Left lung (tissue), 10 donors: ENCODE measurements around the gene SLC6A3. TPM values are rescaled to one million over a fixed set of nuclear protein-coding genes. Genes with fewer than 3 reads are reported as not detected.
A peak's percentile ranks its signal among the peaks of the same experiment; 100 is the strongest.

Experiments used
- ATAC-seq: fragments of 200-7000 bp; cut with Tn5 transposase; one replicate; pipeline ENCODE4 v1.9.1; 2020; ENCODE audit warnings: moderate library complexity
- DNase-seq, 4 donors: peaks; one replicate each; pipeline ENCODE4 v3.0.0-alpha.2; 2013 to 2020
- H3K27ac ChIP-seq, 2 donors: fragments of 200-600 bp; sonication (generic) in 1 of 2; one replicate each; pipeline versions ENCODE4 v1.5.0 to v1.8.0; 2020 to 2021
- H3K27me3 ChIP-seq, 2 donors: fragments of 200-600 bp; sonication (generic) in 1 of 2; one replicate each; pipeline versions ENCODE4 v1.5.0 to v1.8.0; 2020 to 2021
- H3K36me3 ChIP-seq, 2 donors: fragments of 200-600 bp; sonication (generic) in 1 of 2; one replicate each; pipeline versions ENCODE4 v1.5.0 to v1.8.0; 2020 to 2021
- H3K4me1 ChIP-seq, 2 donors: fragments of 200-600 bp; one replicate each; pipeline ENCODE4 v1.8.0; 2021
- H3K4me3 ChIP-seq, 2 donors: fragments of 200-600 bp; sonication (generic) in 1 of 2; one replicate each; pipeline versions ENCODE4 v1.5.0 to v1.8.0; 2020 to 2021; ENCODE audit warnings: mild to moderate bottlenecking in 1 of 2
- H3K9me3 ChIP-seq, 2 donors: fragments of 200-600 bp; sonication (generic) in 1 of 2; one replicate each; pipeline versions ENCODE4 v1.5.0 to v1.8.0; 2020 to 2021
- intact Hi-C, 2 donors: fragments of 100-400 bp; cut with DNase I; formaldehyde crosslinking; loops; one replicate each; pipeline versions ENCODE4 v1.11.2 to v1.14.2; 2022
- polyA plus RNA-seq, 6 donors: library from polyadenylated mRNA; unstranded; fragments of 120-200 nt; gene quantifications; one replicate each; pipeline ENCODE4 v1.2.1, GENCODE V29; 2013; ENCODE audit not compliant: insufficient read length in 6 of 6
- total RNA-seq, 2 donors: library from RNA; stranded (reverse); fragmentation: NEBNext Ultra II Directional; extraction: Animal tissue kit (Norgen Biotek cat#: 25700); gene quantifications; one replicate each; pipeline ENCODE4 v1.2.1, GENCODE V29; 2021
- TF ChIP-seq, protein P1 (sequence below), 2 donors: fragments of 200-600 bp; sonication (generic) in 1 of 2; IDR thresholded peaks; one replicate each; pipeline versions ENCODE4 v1.5.0 to v1.8.0; 2021; ENCODE audit warnings: antibody characterized with exemption in 2 of 2
- donor health status: DM: no; HTN: yes; CAD: no.
- donor health status: DM: no; HTN: no; CAD: no.

The SLC6A3 gene
- total and polyA plus RNA-seq, 8 donors: 0.10 to 4.5 (median 2.8) TPM

DNA sequence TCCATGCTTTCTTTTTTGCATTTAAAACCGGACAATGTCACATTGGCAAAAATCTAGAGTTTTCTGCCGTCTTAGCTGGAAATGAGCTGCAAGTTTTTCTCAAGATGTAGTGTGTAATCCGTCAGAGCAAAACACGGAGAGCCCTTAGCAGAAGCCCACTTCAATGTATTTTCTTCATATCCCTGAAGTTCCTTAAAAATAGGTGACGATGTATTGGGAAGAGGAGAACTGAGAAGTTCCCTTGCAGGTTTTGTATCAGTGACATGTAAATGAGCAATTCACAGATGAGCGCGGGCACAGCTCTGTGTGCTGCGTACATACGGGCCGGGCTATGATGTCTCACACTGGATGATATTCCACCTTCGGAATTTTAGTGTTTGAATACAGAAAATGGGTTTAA lies 85.5 kb downstream of the SLC6A3 start:
- H3K4me1 ChIP-seq: no peaks in the 10 kb centered on the region
- TF ChIP-seq, protein P1, sequence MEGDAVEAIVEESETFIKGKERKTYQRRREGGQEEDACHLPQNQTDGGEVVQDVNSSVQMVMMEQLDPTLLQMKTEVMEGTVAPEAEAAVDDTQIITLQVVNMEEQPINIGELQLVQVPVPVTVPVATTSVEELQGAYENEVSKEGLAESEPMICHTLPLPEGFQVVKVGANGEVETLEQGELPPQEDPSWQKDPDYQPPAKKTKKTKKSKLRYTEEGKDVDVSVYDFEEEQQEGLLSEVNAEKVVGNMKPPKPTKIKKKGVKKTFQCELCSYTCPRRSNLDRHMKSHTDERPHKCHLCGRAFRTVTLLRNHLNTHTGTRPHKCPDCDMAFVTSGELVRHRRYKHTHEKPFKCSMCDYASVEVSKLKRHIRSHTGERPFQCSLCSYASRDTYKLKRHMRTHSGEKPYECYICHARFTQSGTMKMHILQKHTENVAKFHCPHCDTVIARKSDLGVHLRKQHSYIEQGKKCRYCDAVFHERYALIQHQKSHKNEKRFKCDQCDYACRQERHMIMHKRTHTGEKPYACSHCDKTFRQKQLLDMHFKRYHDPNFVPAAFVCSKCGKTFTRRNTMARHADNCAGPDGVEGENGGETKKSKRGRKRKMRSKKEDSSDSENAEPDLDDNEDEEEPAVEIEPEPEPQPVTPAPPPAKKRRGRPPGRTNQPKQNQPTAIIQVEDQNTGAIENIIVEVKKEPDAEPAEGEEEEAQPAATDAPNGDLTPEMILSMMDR (IDR thresholded peaks at IDR 0.05): no peak
- no peak overlapping the region for H3K27ac ChIP-seq
- no peak for ATAC-seq
- H3K9me3 ChIP-seq: no peaks in the 10 kb centered on the region
- intact Hi-C loops: no loop called here
- DNase-seq: peak in 1 of 4 donors; percentile 7
- no peaks in the 10 kb centered on the region for H3K36me3 ChIP-seq
- peaks cover 0 to 92% of the 10 kb centered on the region in 2 donors for H3K27me3 ChIP-seq
- no peak overlapping the region for H3K4me3 ChIP-seq

DNA sequence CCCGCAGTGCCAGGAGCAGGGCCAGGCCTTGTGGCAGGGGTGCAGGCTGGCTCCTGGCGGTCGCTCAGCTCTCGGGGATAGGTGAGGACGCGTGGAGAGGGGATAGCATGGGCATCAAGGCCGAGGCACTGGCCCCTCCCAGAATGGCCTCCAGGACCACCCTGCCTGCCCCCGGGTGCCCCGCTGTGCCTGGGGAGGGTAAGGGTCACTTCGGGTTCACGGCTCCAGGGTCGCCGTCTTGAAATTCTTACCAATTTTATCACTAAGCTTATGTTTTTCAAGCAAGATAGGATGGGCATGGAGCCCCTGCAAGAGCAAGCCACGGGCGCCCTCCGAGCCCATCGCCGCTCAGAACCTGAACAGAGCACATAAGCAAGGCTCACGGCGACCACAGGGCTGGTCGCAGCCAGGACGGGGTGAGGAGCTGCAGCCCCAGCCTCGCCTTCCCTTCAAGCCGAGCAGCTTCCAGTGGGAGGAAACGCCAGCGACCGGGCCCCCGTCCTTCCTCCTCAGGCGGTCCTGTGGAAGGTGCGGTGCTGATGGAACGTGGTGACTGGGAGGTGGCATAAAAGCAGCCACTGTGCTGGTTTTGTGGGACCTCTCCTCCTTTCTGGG lies 86.1 kb downstream of the SLC6A3 start:
- Histone ChIP-seq H3K9me3 (no peaks in the 10 kb centered on the region), H3K4me1 (no peaks in the 10 kb centered on the region), H3K27me3 (peaks cover 0 to 86% of the 10 kb centered on the region in 2 donors), H3K4me3 (no peak overlapping the region), H3K36me3 (no peaks in the 10 kb centered on the region), H3K27ac (no peak overlapping the region)
- TF ChIP-seq, protein P1 (IDR thresholded peaks at IDR 0.05): no peak
- DNase-seq (peak in 1 of 4 donors; percentile 72), ATAC-seq (no peak)
- intact Hi-C loops: no loop called here

DNA sequence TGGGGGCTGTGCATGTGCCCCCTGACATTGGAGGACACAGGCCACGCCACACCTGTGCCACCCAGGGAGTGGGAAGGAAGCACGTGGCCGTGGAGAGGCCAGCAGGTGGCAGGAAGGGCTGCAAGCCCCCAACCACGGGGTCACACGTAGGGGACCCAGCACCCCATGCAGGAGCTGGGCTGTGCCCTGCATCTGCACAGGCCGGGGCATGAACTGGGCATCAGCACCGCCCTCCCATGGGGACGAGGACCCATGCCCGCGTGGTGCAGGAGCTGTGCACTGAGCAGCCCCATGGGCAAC lies 86.6 kb downstream of the SLC6A3 start:
- Histone ChIP-seq H3K9me3 (no peaks in the 10 kb centered on the region), H3K27ac (no peak overlapping the region), H3K4me1 (no peaks in the 10 kb centered on the region), H3K4me3 (no peak overlapping the region), H3K27me3 (peaks cover 0 to 83% of the 10 kb centered on the region in 2 donors), H3K36me3 (no peaks in the 10 kb centered on the region)
- TF ChIP-seq, protein P1 (IDR thresholded peaks at IDR 0.05): no peak
- DNase-seq (peak in 1 of 4 donors; percentile 63), ATAC-seq (no peak)
- intact Hi-C loops: no loop called here

DNA sequence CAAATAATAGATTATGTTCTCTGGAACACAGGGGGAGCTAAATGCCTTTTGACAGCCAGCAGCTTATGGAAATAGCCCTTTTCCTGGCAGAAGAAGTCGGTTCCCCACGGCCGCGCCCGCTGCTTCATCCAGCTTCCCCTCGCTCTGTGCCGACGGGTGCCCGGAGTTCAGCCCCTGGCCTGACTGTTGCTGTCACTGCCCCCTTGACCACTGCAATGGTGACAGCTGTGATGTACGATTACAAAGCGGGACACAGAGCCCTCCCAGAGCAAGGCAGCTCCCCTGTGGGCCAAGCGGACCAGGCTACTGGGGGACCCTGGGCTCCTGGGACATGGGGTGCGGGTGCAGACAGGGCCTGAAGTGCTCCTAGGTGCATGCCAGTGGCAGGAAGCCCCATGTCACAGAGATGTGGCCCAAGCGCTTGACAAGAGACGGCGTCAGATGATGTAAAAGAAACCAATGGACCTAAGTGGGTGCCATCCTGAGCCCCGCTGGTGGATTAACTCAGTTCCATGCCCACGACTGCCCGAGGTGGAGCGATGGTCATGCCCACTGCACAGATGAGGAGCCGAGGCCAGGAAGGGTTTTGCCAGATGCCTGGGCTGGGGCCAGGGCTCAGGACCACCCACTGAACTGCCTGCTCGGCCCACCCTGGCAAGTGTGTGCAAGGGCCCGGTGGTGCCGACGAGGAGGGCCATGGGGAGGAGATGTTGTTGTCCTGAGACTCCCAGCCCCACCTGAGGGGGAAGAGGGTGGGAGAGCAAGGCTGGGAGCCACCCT lies 87.1 kb downstream of the SLC6A3 start:
- Histone ChIP-seq H3K9me3 (no peaks in the 10 kb centered on the region), H3K36me3 (no peaks in the 10 kb centered on the region), H3K27ac (no peak overlapping the region), H3K4me3 (no peak overlapping the region), H3K27me3 (peaks cover 0 to 82% of the 10 kb centered on the region in 2 donors), H3K4me1 (no peaks in the 10 kb centered on the region)
- TF ChIP-seq, protein P1 (IDR thresholded peaks at IDR 0.05): no peak
- no peak for ATAC-seq
- peak in 1 of 4 donors; percentile 57 for DNase-seq
- intact Hi-C loops: no loop called here

DNA sequence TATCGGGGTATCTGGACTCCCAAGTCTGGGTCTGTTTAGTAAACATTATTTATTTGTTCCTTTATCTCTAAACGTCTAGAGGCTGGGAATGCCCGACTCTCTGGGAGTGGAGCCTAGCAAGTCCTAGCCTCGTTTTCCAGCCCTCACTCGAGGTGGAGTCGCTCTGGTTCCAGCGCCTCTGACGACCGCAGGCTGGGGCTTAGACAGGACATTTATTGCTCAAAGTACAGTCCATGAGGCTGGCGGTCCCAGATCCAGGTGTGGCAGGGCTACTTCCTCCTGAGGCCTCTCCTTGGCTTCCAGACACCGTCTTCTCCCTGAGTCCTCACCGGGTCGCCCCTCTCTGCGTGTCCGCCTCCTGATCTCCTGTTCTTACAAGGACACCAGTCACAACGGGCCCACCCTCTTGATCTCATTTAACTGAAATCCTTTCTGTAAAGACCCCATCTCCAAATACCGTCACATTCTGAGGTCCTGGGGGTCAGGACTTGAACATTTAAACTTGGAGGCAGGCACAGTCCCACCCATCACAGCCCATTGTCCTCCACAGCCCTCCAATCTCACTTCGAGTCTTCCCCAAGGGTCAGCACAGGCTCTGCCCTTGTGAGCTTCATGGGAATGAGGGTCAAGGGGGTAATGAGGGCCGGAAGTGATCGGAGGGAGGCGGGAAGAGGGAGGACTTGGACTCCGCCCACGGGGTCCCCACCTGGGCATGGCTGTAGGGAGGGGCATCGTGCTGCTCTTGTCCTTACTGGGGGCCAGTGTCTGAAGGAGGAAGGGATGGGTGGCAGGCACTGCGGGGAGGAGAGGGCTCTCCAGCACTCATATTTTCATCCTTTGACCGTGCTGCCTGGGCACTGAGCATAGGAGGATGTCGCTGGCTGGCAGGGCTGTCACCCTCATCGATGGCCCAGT lies 88.1 kb downstream of the SLC6A3 start:
- no peaks in the 10 kb centered on the region for H3K4me1 ChIP-seq
- no peaks in the 10 kb centered on the region for H3K36me3 ChIP-seq
- DNase-seq: no peak
- no peaks in the 10 kb centered on the region for H3K9me3 ChIP-seq
- intact Hi-C loops: no loop called here
- no peak for ATAC-seq
- TF ChIP-seq, protein P1 (IDR thresholded peaks at IDR 0.05): no peak
- H3K27ac ChIP-seq: no peak overlapping the region
- no peak overlapping the region for H3K4me3 ChIP-seq
- peaks cover 0 to 76% of the 10 kb centered on the region in 2 donors for H3K27me3 ChIP-seq
